Measurements from ENCODE around the gene MYH11. TPM values are rescaled to one million over a fixed set of nuclear protein-coding genes. Genes with fewer than 3 reads are reported as not detected.

MYH11 gene
- total RNA-seq, 1 donor from 2014 or later, result 0.04 TPM

- TF ChIP-seq CTCF (IDR thresholded peaks at IDR 0.05; ENCODE audit: insufficient read depth, low read length, poor library complexity, severe bottlenecking), result no peak
- H3K4me3 ChIP-seq (ENCODE audit: low read depth, low read length), result no peak overlapping the region
- H3K27me3 ChIP-seq (ENCODE audit: control insufficient read depth, insufficient read depth, low read length), result no peaks in the 10 kb centered on the region
- H3K36me3 ChIP-seq (ENCODE audit: control insufficient read depth, insufficient read depth, low read length), result no peaks in the 10 kb centered on the region
- no peak for DNase-seq (ENCODE audit: low read depth)
Measured at GRCh38 chr16:15782573-15783365, 74.1 kb downstream of the MYH11 start.

GRCh38 chr16:15781650-15782049, 75.2 kb downstream of the MYH11 start:
- Histone ChIP-seq H3K4me3 (ENCODE audit: low read depth, low read length) (no peak overlapping the region), H3K27me3 (ENCODE audit: control insufficient read depth, insufficient read depth, low read length) (peaks cover 4% of the 10 kb centered on the region), H3K36me3 (ENCODE audit: control insufficient read depth, insufficient read depth, low read length) (no peaks in the 10 kb centered on the region)
- no peak for DNase-seq (ENCODE audit: low read depth)
- no peak for TF ChIP-seq CTCF (IDR thresholded peaks at IDR 0.05; ENCODE audit: insufficient read depth, low read length, poor library complexity, severe bottlenecking)

GRCh38 chr16:15780805-15781204, 76.0 kb downstream of the MYH11 start:
- H3K36me3 ChIP-seq (ENCODE audit: control insufficient read depth, insufficient read depth, low read length), result no peaks in the 10 kb centered on the region
- no peak for DNase-seq (ENCODE audit: low read depth)
- no peak for TF ChIP-seq CTCF (IDR thresholded peaks at IDR 0.05; ENCODE audit: insufficient read depth, low read length, poor library complexity, severe bottlenecking)
- peaks cover 6% of the 10 kb centered on the region for H3K27me3 ChIP-seq (ENCODE audit: control insufficient read depth, insufficient read depth, low read length)
- H3K4me3 ChIP-seq (ENCODE audit: low read depth, low read length), result no peak overlapping the region

GRCh38 chr16:15779664-15780351, 77.0 kb downstream of the MYH11 start:
- no peak for TF ChIP-seq CTCF (IDR thresholded peaks at IDR 0.05; ENCODE audit: insufficient read depth, low read length, poor library complexity, severe bottlenecking)
- DNase-seq (ENCODE audit: low read depth), result no peak
- Histone ChIP-seq H3K36me3 (ENCODE audit: control insufficient read depth, insufficient read depth, low read length) (no peaks in the 10 kb centered on the region), H3K4me3 (ENCODE audit: low read depth, low read length) (no peak overlapping the region), H3K27me3 (ENCODE audit: control insufficient read depth, insufficient read depth, low read length) (peaks cover 6% of the 10 kb centered on the region)

GRCh38 chr16:15778999-15779614, 77.7 kb downstream of the MYH11 start:
- DNase-seq (ENCODE audit: low read depth), result no peak
- no peaks in the 10 kb centered on the region for H3K36me3 ChIP-seq (ENCODE audit: control insufficient read depth, insufficient read depth, low read length)
- H3K4me3 ChIP-seq (ENCODE audit: low read depth, low read length), result no peak overlapping the region
- no peak for TF ChIP-seq CTCF (IDR thresholded peaks at IDR 0.05; ENCODE audit: insufficient read depth, low read length, poor library complexity, severe bottlenecking)
- peaks cover 8% of the 10 kb centered on the region for H3K27me3 ChIP-seq (ENCODE audit: control insufficient read depth, insufficient read depth, low read length)
